GM19328 (cell line): ENCODE measurements around the gene PVR.
"Not testable (repeated sequence)": the region's sequence is repeated elsewhere in the genome, so short reads cannot be mapped to it uniquely, and the experiment has no call there.

Experiments used
- ATAC-seq: cut with Tn5 transposase; IDR thresholded peaks from one replicate; pipeline ENCODE4 v1.9.1; 2021; ENCODE audit warnings: mild to moderate bottlenecking, moderate library complexity; ENCODE audit not compliant: unreplicated experiment

Gene PVR

GRCh38 chr19:44645407-44646048 lies 1.8 kb downstream of the PVR start:
- no peak for ATAC-seq

- no peak for ATAC-seq
Observed at GRCh38 chr19:44646049-44646416, 2.3 kb downstream of the PVR start.

GRCh38 chr19:44647144-44647543 lies 3.4 kb downstream of the PVR start:
- no peak for ATAC-seq

GRCh38 chr19:44648631-44649251 lies 5.0 kb downstream of the PVR start:
- no peak for ATAC-seq

- ATAC-seq = no peak
Observed at GRCh38 chr19:44649578-44650145, 6.0 kb downstream of the PVR start.

GRCh38 chr19:44653343-44653742 lies 9.6 kb downstream of the PVR start:
- no peak for ATAC-seq

GRCh38 chr19:44653977-44654774 lies 10.5 kb downstream of the PVR start:
- ATAC-seq = peak; percentile 84

- ATAC-seq = no peak
Observed at GRCh38 chr19:44657211-44657921, 13.7 kb downstream of the PVR start.

- ATAC-seq = no peak
Observed at GRCh38 chr19:44658069-44658733, 14.5 kb downstream of the PVR start.

- ATAC-seq = no peak
Observed at GRCh38 chr19:44660081-44660480, 16.4 kb downstream of the PVR start.

GRCh38 chr19:44661205-44661604 lies 17.5 kb downstream of the PVR start:
- ATAC-seq = no peak

GRCh38 chr19:44661904-44662303 lies 18.2 kb downstream of the PVR start:
- no peak for ATAC-seq

- ATAC-seq = no peak
Observed at GRCh38 chr19:44662691-44663385, 19.1 kb downstream of the PVR start.

GRCh38 chr19:44663996-44664395 lies 20.3 kb downstream of the PVR start:
- no peak for ATAC-seq

- no peak for ATAC-seq
Observed at GRCh38 chr19:44664976-44665375, 21.3 kb downstream of the PVR start.

GRCh38 chr19:44666852-44667556 lies 23.3 kb downstream of the PVR start:
- no peak for ATAC-seq

- no peak for ATAC-seq
Observed at GRCh38 chr19:44668985-44669764, 25.5 kb downstream of the PVR start.

- ATAC-seq = not testable (repeated sequence)
Observed at GRCh38 chr19:44670027-44670426, 26.3 kb downstream of the PVR start.

GRCh38 chr19:44671400-44671799 lies 27.7 kb downstream of the PVR start, which contains the start of gene CEACAM19:
CEACAM19 (plus strand) TSS chr19:44671482; CDS start chr19:44671932, 450 bp downstream.
- ATAC-seq = no peak
